HG02610 (cell line): ENCODE data around the gene PER1.
"Not testable (repeated sequence)": the region's sequence is repeated elsewhere in the genome, so short reads cannot be mapped to it uniquely, and the experiment has no call there.

Experiments used
- ATAC-seq: cut with Tn5 transposase; IDR thresholded peaks from one replicate; pipeline ENCODE4 v1.9.1; 2021; ENCODE audit warnings: mild to moderate bottlenecking, moderate library complexity; ENCODE audit not compliant: unreplicated experiment

PER1 gene

DNA sequence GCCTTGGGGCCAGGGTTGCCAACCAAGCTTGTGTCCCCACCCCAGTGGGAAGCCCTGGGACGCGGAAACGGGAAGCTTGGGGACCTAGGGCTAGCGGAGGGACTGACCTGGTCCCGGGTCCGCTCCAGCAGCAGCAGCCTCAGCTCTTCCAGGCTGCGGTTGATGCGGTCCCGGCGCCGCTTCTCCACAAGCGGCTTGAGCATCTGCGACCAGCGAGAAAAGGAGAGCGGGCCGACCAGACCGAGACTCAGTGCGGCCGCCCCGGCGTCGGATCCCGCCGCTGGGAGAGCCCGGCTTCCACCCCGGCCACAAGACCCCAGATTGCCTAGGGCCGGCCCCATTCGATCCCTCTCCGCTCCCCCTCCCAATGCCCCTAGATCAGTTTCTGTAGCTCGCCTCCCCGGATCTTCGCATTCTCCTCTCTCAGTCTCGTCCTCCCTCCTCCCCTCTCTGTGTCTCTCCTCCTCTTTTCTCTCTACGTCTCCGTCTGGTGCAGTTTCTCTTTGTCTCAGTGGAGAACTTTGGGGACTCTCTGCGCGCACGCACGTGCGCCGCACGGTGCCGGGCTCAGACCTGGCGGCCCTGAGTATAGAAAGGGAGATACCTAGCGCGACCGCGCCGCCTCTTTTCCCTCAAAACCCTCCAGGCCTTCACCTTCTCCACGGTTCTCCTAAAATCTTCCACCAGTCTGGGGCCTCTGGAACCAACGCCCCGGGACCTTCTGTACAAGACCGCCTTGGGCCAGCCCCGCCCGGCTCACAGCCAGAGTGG is 29.1 kb downstream of the PER1 start:
- ATAC-seq = no peak

DNA sequence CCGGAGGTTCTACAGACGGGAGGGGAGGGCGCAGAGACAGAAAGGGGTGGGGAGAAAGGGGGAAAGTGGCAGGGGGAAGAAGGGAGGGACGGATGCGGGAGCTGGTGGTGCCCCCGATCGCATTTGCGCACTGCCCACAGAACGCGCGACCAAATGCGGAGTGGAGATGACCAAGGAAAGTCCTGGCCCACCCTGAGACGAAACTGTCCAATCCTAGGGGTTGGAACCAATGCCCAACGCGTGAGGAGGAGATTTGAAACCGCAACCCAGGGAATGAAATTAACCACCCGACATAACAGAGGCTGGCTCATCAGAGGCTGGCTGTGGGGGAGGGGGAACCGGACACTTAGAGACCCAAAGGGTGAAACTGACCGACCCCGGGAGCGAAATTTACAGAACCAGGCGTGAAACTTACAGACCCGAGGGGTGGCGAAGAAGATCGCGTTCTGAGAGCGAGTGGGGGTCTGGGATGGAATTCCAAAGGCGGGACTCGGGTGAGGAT is 29.7 kb downstream of the PER1 start:
- no peak for ATAC-seq

DNA sequence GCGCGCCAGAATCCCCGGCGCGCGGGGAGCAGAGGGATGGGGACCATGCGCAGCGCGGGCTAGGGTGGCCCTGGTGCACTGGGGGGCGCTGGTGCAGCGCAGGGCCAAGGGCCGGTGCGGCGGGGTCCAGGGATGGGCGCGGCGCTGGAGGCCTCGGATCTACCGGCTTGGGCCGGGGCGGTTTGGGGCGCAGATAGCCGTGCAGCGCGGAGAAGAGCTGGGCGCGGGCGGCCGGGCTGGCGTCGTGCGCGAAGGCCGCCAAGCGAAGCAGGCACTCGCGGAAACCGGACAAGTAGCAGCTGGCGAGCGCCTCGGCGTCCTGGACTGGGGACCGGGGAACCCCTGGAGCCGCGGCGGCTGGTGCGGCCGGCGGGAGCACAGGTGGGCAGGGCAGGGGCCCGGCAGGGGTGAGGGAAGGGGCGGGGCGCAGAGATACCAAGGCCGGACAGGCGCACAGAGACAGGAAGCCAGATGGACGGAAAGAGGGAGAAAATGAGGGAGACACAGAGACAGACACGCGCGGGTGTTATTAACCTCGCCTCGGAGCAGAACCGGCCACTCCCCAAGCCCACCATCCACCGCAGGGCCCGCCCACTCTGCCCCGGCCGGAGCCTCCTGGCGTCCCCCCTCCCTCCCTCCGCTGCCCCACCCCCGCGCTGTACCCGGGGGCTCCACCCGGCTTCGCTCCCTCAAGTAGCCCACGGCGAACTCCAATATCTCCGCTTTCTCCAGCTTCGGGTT is 30.4 kb downstream of the PER1 start:
- peak; percentile 17 for ATAC-seq

DNA sequence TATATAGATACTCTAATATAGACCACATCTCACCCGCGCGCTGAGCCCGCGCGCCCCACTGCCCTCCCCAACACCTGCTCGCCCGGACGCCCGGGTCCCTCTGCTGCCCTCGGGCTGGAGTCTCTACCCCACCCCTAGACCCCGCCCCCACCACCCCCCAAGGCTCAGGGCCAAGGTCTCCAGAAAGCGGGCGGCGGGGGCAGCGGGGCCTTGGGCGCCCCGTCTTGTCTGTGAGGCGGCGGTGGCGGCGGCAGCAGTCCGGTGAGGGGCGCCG is 30.9 kb downstream of the PER1 start:
- ATAC-seq = no peak

DNA sequence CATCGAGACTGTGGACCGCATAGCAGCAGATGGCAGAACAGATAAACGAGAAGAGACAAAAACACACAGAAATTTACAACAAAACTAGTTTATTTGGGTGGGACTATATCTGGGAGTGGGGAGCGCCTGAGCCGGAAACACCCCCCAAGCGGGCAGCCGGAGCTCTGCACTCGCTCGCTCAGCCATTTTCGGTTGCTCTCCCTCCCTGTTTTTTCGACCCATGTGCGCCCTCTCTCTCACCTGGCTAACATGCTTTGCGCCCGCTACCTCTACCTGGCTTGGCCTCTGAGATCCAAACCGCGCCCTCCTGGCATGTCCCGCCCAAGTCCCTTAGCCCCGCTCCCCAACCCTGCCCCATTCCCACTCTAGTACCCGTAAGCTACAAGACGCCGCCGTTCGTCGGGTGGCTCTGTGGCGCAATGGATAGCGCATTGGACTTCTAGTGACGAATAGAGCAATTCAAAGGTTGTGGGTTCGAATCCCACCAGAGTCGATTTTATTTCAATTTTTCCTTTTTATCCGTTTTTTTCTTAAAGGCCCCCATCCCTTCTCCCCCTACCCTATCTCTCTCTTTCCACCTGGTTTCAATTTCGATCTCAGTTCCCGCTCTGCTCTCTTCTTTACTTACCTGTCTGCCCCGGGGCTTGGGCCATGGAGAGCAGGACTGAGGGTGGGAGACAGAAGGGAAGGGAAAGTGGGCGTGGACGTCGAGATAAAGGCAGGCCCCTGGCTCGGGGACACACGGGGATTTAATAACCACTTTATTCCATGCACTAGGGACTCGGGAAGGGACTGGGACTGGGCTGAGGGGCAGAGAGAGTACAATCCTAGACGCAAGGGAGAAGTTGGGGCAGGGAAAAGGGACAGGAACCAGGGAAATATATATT is 31.4 kb downstream of the PER1 start:
- ATAC-seq = no peak

DNA sequence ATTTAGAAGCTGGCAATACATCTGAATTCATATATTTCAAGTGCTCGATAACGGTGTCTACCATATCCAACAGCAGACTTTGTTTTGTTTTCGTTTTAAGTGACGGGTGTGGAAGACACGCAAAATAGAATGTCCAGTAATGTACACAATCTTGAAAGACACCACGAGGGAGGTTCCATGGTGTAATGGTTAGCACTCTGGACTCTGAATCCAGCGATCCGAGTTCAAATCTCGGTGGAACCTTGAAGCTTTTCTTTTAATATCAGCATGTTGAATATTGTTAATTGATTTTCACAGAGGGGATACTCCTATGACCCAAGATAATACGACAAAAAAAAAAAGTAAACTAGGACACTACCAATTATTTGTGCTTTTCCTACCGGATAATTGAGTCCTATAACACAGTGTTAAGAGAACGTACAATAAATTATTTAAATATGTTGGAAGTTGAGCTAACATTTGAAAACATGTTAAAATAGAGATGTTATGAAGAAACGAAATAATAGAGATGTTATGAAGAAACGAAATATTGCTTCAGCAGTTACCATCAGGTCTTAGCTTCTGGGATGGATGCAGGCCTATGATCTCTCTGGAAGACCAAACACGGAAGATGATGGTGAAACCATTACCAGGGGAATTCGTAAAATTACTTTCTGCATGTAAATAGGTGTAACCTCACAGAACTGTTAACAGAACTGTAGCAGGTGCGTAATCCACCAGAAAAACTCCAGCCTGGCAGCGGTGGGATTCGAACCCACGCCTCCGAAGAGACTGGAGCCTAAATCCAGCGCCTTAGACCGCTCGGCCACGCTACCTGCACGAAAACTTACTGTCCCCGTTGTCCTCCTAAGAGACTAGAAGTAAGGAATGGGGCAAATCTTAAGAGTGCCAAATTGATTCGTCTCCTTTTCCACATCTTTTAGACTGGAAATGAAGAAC is 32.4 kb downstream of the PER1 start:
- peak; percentile 27 for ATAC-seq

DNA sequence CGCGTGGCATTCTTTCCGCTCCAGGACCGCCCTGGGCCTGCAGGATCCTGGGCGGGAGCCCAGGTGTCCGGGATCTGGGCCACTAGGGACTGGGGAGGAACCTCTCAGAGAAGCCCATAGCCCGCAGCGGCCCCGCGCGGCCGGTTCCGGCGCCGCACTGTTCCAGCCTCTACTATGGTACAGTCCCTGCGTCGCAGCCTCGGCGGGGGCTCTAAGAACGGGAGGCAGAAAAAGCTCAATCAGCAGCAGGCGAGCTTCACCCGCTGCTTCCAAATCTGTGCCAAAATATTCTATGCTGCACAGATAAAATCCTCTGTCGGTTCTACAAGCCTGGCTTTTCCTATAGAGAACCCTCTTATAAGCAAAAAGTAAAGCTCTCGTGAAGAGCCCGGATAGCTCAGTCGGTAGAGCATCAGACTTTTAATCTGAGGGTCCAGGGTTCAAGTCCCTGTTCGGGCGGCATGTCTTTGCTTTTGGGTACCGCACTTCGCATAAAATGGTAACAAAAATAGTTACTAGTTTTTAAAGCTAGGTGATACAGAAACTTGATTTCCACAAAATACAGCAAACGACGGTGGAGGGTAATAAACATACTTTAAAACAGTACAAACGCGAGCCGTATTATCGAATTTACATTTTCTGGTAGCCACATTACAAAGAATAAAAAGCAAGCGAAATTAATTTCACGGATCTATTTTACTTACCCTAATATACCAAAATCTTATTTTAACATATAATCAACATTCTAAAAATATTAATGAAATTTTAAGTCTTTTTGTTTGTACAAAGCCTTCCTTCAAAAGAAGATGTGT is 33.2 kb downstream of the PER1 start:
- peak; percentile 33 for ATAC-seq

DNA sequence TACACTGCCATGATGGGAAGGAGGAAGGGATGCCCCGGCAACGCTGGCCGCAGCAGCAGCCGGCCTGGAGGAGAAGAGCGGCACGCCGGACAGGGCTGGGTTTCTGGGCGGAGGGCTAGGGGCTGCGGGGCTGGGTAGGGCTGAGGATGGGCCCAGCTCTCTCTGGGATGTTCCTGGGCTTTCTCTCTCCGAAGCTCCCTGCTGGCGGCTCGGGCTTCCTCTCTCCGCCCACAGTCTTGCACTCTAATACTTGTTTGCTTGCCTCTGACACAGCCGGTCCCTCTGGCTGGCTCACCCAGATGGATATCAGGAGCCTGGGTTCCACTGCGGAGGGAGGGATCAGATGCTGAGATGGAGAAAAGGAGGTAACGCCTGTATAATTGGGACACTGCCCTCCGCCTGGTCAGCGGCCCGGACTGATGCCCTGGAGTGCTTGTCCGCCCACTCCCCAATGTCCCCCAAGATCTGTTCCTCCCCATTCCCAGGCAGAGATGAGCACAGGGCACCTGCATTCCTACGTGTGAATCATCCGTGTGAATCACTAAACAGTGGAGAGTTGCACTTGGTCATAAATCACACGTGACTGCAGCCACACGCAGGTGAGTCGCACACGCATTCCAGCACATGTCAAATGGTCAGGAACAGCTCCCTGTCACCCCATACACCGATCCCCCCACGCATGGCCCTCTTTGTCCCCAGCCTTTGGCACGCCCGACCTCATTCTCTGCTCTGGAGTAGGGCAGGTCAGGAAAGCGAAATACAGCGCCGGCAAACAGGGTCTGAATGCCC is 34.0 kb downstream of the PER1 start, which contains the start of gene ALOXE3:
Gene ALOXE3 (minus strand): TSS at position 535 of the 789 bp plus-strand sequence. CDS start 524 bp downstream, at position 11.
- no peak for ATAC-seq

DNA sequence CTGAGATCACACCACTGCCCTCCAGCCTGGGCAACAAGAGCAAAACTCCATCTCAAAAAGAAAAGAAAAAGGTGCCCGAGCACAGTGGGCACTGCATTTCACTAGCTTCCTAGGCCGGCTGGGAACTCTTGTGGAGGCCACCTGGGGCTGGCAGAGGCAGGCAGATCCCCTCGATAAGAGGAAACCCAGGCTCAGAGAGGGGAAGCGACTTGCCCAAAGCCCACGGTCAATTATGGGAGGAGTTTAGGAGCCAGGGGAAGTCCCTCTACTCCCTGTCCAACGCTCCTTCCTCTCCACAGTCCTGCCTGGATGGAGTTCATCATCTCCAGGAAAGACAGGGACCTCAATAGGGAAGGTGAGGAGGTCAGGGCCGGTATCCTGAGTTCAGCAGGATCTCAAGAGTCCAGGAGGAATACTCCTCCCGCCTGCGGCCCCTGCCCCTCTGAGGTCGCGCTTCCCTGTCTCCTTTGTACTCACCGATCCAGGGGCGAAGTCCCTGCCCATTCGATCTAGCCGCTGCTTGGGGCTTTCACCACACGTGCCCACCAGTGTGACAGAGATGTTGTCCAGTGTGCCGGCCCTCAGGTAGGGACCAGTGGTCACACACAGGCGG is 34.7 kb downstream of the PER1 start:
- ATAC-seq = no peak

DNA sequence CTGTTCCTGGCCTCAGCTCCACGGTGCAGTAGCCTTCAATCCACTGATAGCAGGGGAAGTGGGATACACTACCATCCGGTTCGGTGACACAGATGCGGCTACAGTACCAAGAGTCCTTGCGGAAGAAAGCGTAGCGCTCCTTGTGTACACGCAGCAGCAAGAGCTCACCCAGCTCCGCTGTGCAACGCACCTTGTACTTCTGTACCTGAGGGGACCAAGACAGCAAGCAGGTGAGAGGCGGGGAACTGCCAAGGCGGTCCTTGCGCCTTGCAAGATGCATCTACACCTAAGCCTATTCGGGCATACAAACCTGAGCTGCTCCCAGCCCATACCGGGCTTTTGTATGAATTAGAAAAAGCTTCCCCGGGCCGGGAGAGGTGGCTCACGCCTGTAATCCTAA is 35.4 kb downstream of the PER1 start:
- ATAC-seq = no peak

DNA sequence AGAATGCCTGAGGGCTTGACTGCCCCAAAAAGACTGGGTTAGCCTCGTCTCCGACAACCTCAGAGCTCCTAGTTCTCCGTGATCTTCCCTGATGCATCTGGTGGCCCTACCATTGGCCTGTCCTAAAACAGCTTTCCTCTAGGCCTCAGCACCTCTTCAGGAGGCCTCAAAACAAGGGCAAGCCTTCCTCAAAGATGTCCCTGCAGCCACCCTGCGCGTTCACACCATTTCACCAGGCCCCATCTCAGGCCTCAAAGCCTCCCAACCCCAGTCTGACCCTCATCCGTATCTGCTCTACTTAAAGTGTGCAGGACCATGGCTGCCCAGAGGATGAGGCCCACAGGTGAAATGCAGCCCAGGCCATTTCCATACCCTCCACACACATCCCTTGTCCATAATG is 41.3 kb downstream of the PER1 start:
- ATAC-seq = no peak

DNA sequence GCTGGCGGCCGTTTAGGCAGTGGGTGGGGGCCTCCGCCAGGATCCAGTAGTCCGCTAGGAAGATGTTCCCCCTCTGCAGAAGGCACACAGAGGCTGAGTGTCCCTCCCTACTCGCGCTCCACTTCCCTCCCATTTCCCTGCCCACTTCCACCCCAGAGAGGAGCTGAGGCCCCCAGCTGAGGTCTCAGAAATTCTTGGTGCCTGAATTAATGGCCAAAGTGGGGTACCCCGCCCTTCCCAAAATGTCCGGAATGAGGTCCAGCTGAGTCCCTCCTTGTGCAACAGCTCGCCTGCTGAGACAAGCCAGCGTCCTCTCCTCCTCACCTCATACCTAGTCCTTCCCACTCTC is 41.8 kb downstream of the PER1 start:
- no peak for ATAC-seq

DNA sequence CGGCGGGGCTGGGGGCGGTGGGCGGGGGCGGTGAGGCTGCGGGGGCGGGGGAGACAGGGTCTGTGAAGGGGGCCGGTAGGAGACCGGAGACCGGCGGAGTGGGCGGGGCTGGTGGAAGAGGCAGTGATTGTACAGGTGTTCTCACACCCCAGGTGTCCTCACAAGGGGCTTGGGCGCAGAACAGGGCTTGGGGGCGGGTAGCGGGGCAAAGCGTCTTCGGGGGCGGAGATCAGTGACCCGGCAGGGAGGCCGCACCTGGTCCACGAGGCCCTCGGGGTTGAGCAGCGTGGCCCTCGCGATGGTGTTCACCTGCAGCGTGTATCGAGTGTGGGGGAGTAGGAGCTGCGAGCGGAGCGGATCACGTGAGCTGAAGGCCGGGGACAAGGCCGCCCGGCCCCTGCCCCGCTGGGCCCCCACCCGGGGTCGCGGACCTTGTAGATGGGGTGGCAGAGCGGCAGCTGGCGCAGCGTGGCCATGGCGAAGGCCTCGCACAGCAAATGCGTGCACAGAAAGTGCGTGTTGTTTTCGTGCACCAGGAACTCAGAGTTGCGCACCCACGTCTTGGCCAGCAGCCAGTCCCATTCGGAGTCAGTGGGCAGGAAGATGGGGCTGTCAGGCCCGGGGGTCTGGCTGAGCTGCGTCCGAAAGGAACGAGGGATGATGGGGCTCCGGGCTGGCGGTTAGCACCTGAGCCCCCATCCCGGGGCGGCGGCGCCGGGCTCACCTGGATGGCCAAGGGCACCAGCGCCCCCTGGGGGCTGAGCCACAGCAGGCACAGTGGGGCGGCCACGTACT is 42.3 kb downstream of the PER1 start:
- ATAC-seq = peak; percentile 50

DNA sequence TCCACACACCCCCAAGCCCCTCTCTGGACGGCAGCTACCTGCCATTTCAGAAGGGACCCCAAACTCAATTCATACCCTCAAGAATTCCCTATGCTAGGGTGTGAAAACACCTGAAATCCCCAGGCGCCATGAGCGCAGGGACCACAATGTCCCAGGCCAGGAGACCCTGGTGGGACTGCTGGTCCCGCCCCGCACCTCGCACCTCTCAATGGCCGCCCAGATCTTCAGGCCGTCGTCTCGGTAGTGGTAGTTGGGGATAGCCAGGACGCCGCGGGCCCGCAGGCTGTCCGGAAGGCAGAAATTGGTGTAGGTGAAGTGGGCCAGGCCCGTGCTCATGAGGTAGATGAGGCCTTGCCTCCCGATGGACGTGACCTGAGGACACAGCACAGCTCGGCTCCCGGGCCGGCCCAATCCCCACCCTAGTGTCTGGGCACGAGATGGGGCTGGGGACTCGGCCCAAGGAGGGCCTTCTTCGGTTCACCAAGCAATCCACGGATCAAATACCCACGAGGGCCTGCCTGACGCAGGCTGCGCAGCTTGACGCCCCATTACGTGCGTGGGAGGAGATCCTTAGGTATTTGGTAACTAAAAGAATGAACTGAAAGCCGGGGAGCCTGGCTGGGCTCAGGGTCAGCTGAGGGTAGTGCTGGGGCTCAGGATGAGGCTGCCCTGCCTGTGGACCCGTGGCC is 43.1 kb downstream of the PER1 start:
- ATAC-seq = no peak

DNA sequence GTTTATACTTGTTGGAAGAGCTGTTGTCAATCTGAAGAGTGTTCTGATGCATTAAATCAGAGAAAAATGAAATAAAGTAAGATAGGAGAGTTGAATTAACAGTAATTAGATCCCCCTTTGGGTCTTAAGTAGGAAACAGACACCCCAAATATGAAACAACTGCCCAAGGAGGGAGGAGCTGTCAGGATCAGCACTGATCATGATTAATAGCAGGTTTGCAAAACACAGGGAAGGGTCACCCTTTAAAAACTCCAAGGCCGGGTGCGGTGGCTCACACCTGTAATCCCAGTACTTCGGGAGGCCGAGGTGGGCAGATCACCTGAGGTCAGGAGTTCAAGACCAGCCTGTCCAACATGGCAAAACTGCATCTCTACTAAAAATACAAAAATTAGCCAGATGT is 45.2 kb downstream of the PER1 start:
- ATAC-seq = not testable (repeated sequence)

DNA sequence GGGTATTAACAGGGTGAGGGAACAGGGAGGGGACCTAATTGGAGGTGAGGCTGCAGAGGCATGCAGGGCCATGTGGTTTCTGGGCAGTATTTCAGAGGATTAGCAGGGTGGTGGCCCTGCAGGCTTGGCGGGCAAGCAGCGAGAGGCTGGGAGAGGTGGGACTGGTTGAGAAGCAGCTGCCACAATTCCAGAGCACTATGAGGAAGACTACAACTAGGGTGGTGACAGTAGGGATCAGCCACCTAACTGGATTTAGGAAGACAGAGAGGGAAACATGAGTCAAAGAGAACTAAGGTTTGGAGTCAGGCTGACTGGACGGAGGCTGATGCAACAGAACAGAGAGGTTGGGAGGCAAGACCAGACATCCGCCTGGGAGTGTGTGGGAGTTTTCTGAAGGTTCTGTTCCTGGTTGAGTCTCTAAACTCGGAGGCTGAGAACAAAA is 46.2 kb downstream of the PER1 start:
- no peak for ATAC-seq

DNA sequence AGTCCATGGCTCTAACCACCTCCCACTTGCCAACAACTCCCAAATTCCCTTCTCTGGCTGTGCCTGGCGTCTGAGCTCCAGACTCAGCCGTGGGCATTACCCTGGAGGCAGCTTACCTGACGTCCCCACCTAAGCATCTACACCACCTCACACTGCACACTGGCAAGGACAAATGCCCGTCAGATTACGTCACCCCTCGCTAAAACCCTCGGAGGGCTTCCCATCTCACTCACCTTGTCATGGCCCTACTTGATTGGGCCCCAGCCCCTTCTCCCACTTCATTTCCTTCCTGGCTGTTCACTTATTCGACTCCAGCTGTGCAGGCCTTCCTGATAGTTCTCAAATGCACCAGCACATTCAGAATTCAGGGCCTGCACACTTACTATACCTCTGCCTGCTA is 47.3 kb downstream of the PER1 start:
- ATAC-seq = no peak
